ENCODE measurements around the gene CLCN7.

DNA sequence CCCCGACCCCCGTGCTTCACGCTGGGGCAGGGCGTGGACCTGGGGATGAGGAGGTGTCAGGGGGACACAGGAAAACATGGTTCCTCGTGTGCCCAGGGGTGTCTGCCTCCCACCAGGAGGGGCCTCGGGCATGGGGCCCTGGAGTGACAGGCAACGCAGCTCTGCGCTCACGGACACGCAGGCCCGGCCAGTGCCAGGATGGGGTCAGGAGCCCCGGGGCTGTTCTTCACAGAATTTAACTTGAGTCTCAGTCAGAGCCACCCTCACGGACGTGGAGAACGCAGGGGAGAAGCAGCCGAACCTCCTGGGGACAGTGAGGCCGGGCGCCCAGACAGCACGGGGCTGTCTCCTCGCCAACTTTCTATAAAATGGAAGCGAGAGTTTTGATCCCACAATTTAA lies 77.0 kb downstream of the CLCN7 start:
- TF ChIP-seq, protein P1, sequence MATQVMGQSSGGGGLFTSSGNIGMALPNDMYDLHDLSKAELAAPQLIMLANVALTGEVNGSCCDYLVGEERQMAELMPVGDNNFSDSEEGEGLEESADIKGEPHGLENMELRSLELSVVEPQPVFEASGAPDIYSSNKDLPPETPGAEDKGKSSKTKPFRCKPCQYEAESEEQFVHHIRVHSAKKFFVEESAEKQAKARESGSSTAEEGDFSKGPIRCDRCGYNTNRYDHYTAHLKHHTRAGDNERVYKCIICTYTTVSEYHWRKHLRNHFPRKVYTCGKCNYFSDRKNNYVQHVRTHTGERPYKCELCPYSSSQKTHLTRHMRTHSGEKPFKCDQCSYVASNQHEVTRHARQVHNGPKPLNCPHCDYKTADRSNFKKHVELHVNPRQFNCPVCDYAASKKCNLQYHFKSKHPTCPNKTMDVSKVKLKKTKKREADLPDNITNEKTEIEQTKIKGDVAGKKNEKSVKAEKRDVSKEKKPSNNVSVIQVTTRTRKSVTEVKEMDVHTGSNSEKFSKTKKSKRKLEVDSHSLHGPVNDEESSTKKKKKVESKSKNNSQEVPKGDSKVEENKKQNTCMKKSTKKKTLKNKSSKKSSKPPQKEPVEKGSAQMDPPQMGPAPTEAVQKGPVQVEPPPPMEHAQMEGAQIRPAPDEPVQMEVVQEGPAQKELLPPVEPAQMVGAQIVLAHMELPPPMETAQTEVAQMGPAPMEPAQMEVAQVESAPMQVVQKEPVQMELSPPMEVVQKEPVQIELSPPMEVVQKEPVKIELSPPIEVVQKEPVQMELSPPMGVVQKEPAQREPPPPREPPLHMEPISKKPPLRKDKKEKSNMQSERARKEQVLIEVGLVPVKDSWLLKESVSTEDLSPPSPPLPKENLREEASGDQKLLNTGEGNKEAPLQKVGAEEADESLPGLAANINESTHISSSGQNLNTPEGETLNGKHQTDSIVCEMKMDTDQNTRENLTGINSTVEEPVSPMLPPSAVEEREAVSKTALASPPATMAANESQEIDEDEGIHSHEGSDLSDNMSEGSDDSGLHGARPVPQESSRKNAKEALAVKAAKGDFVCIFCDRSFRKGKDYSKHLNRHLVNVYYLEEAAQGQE (IDR thresholded peaks at IDR 0.05; ENCODE audit: borderline replicate concordance in 1 of 2, low read depth in 1 of 2, low read length in 2 of 2) = no peak
- TF ChIP-seq AHR (CRISPR knock-in tag; IDR thresholded peaks at IDR 0.05) (no peak), POLR2A (IDR thresholded peaks at IDR 0.05; ENCODE audit: insufficient read depth in 1 of 2, low read depth in 2 of 2, low read length in 2 of 2) (no peak), ZNF3 (CRISPR knock-in tag; IDR thresholded peaks at IDR 0.05) (no peak), TAF1 (CRISPR knock-in tag; IDR thresholded peaks at IDR 0.05) (no peak), REL (CRISPR knock-in tag; conservative IDR thresholded peaks at IDR 0.05) (no peak), GATAD2A (CRISPR knock-in tag; IDR thresholded peaks at IDR 0.05) (no peak), MAFG (CRISPR knock-in tag; IDR thresholded peaks at IDR 0.05) (no peak), FOXM1 (CRISPR knock-in tag; IDR thresholded peaks at IDR 0.05) (no peak)
- TF ChIP-seq, protein P2, sequence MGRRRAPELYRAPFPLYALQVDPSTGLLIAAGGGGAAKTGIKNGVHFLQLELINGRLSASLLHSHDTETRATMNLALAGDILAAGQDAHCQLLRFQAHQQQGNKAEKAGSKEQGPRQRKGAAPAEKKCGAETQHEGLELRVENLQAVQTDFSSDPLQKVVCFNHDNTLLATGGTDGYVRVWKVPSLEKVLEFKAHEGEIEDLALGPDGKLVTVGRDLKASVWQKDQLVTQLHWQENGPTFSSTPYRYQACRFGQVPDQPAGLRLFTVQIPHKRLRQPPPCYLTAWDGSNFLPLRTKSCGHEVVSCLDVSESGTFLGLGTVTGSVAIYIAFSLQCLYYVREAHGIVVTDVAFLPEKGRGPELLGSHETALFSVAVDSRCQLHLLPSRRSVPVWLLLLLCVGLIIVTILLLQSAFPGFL (CRISPR knock-in tag; IDR thresholded peaks at IDR 0.05) = no peak
- TF ChIP-seq, protein P3, sequence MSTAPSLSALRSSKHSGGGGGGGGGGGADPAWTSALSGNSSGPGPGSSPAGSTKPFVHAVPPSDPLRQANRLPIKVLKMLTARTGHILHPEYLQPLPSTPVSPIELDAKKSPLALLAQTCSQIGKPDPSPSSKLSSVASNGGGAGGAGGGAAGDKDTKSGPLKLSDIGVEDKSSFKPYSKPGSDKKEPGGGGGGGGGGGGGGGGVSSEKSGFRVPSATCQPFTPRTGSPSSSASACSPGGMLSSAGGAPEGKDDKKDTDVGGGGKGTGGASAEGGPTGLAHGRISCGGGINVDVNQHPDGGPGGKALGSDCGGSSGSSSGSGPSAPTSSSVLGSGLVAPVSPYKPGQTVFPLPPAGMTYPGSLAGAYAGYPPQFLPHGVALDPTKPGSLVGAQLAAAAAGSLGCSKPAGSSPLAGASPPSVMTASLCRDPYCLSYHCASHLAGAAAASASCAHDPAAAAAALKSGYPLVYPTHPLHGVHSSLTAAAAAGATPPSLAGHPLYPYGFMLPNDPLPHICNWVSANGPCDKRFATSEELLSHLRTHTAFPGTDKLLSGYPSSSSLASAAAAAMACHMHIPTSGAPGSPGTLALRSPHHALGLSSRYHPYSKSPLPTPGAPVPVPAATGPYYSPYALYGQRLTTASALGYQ (CRISPR knock-in tag; IDR thresholded peaks at IDR 0.05) = no peak
- TF ChIP-seq, protein P4, sequence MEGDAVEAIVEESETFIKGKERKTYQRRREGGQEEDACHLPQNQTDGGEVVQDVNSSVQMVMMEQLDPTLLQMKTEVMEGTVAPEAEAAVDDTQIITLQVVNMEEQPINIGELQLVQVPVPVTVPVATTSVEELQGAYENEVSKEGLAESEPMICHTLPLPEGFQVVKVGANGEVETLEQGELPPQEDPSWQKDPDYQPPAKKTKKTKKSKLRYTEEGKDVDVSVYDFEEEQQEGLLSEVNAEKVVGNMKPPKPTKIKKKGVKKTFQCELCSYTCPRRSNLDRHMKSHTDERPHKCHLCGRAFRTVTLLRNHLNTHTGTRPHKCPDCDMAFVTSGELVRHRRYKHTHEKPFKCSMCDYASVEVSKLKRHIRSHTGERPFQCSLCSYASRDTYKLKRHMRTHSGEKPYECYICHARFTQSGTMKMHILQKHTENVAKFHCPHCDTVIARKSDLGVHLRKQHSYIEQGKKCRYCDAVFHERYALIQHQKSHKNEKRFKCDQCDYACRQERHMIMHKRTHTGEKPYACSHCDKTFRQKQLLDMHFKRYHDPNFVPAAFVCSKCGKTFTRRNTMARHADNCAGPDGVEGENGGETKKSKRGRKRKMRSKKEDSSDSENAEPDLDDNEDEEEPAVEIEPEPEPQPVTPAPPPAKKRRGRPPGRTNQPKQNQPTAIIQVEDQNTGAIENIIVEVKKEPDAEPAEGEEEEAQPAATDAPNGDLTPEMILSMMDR (CRISPR knock-in tag; IDR thresholded peaks at IDR 0.05) = no peak
- TF ChIP-seq, protein P5, sequence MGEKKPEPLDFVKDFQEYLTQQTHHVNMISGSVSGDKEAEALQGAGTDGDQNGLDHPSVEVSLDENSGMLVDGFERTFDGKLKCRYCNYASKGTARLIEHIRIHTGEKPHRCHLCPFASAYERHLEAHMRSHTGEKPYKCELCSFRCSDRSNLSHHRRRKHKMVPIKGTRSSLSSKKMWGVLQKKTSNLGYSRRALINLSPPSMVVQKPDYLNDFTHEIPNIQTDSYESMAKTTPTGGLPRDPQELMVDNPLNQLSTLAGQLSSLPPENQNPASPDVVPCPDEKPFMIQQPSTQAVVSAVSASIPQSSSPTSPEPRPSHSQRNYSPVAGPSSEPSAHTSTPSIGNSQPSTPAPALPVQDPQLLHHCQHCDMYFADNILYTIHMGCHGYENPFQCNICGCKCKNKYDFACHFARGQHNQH (CRISPR knock-in tag; IDR thresholded peaks at IDR 0.05) = no peak
- TF ChIP-seq, protein P6, sequence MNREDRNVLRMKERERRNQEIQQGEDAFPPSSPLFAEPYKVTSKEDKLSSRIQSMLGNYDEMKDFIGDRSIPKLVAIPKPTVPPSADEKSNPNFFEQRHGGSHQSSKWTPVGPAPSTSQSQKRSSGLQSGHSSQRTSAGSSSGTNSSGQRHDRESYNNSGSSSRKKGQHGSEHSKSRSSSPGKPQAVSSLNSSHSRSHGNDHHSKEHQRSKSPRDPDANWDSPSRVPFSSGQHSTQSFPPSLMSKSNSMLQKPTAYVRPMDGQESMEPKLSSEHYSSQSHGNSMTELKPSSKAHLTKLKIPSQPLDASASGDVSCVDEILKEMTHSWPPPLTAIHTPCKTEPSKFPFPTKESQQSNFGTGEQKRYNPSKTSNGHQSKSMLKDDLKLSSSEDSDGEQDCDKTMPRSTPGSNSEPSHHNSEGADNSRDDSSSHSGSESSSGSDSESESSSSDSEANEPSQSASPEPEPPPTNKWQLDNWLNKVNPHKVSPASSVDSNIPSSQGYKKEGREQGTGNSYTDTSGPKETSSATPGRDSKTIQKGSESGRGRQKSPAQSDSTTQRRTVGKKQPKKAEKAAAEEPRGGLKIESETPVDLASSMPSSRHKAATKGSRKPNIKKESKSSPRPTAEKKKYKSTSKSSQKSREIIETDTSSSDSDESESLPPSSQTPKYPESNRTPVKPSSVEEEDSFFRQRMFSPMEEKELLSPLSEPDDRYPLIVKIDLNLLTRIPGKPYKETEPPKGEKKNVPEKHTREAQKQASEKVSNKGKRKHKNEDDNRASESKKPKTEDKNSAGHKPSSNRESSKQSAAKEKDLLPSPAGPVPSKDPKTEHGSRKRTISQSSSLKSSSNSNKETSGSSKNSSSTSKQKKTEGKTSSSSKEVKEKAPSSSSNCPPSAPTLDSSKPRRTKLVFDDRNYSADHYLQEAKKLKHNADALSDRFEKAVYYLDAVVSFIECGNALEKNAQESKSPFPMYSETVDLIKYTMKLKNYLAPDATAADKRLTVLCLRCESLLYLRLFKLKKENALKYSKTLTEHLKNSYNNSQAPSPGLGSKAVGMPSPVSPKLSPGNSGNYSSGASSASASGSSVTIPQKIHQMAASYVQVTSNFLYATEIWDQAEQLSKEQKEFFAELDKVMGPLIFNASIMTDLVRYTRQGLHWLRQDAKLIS (CRISPR knock-in tag; IDR thresholded peaks at IDR 0.05) = no peak
